Body of pancreas (tissue), 4 donors: Measurements from ENCODE around the gene WNT11. TPM values are rescaled to one million over a fixed set of nuclear protein-coding genes. Genes with fewer than 3 reads are reported as not detected.

Experiments used
- ATAC-seq: fragments of 150-250 bp; one replicate; pipeline ENCODE4 v1.9.1; 2016
- DNase-seq, 4 donors: peaks; one replicate each; pipeline ENCODE4 v3.0.0-alpha.2; 2019
- H3K27ac ChIP-seq, 4 donors: fragments of 200-600 bp; sonication (generic); 1 replicate in 3 of 4; 2 replicates in 1 of 4; pipeline versions ENCODE4 v1.5.1 to v1.6.1; 2016 to 2019; ENCODE audit warnings: mild to moderate bottlenecking in 1 of 4, mixed read lengths in 1 of 4, moderate library complexity in 1 of 4
- H3K27me3 ChIP-seq, 2 donors: fragments of 200-600 bp; sonication (generic); one replicate each; pipeline ENCODE4 v1.6.0; 2016; ENCODE audit warnings: mild to moderate bottlenecking in 1 of 2
- H3K36me3 ChIP-seq, 2 donors: fragments of 200-600 bp; sonication (generic); replicated peaks in 1 of 2; 2 replicates each; pipeline ENCODE4 v1.5.1; 2016; ENCODE audit warnings: low read depth in 2 of 2; ENCODE audit not compliant: insufficient read depth in 1 of 2
- H3K4me1 ChIP-seq: fragments of 200-600 bp; sonication (generic); one replicate; pipeline ENCODE4 v1.6.0; 2016
- H3K4me3 ChIP-seq, 2 donors: fragments of 200-600 bp; sonication (generic); 1 replicate in 1 of 2; 2 replicates in 1 of 2; pipeline ENCODE4 v1.5.1; 2016 to 2019
- H3K9me3 ChIP-seq, 3 donors: fragments of 200-600 bp; sonication (generic); 1 replicate in 2 of 3; 2 replicates in 1 of 3; pipeline ENCODE4 v1.5.1; 2016
- CTCF ChIP-seq, 7 experiments: fragments of 450-650 bp in 4 of 7; fragments of 200-600 bp in 3 of 7; sonication (generic) in 3 of 7; IDR thresholded peaks; one replicate each; pipeline ENCODE4 v1.5.1; 2016 to 2019; ENCODE audit warnings: antibody characterized with exemption in 7 of 7
- POLR2A ChIP-seq, 3 donors: fragments of 450-650 bp; IDR thresholded peaks; one replicate each; pipeline ENCODE4 v1.6.1; 2016; ENCODE audit warnings: antibody characterized with exemption in 3 of 3, mild to moderate bottlenecking in 2 of 3
- WGBS, 2 donors: methylation state at CpG; one replicate each; pipeline ENCODE4 v1.1.5; 2017; 5-methylcytosine and 5-hydroxymethylcytosine counted together
- intact Hi-C: fragments of 100-400 bp; cut with DNase I; formaldehyde crosslinking; loops from one replicate; pipeline ENCODE4 v1.15.1; 2023
- total RNA-seq, 2 donors: library from RNA; depleted of rRNA; stranded (reverse); fragments of >200 nt; gene quantifications; one replicate each; pipeline ENCODE4 v1.1.0, GENCODE V29; 2016

WNT11 gene
- total RNA-seq, 2 donors from 2014 or later, result 4.2 to 23.4 TPM

GRCh38 chr11:76174330-76174729 lies 32.0 kb downstream of the WNT11 start:
- WGBS, 2 donors, result 88 to 89% methylated on average over 5 of the region's 5 CpGs

GRCh38 chr11:76173663-76174062 lies 32.6 kb downstream of the WNT11 start:
- intact Hi-C loops, result no loop called here
- no peak overlapping the region for H3K4me3 ChIP-seq
- H3K9me3 ChIP-seq, result no peaks in the 10 kb centered on the region
- no peaks in the 10 kb centered on the region for H3K36me3 ChIP-seq
- H3K27ac ChIP-seq, result no peak overlapping the region
- no peak for DNase-seq
- WGBS, 2 donors, result 79 to 86% methylated on average over 8 of the region's 8 CpGs
- no peaks in the 10 kb centered on the region for H3K27me3 ChIP-seq
- H3K4me1 ChIP-seq, result no peaks in the 10 kb centered on the region
- no peak for ATAC-seq
- TF ChIP-seq POLR2A (IDR thresholded peaks at IDR 0.05) (no peak), CTCF (IDR thresholded peaks at IDR 0.05) (no peak)

More at GRCh38 chr11:76174330-76174729, 32.0 kb downstream of the WNT11 start:
- Histone ChIP-seq H3K9me3 (no peaks in the 10 kb centered on the region), H3K4me1 (no peaks in the 10 kb centered on the region), H3K36me3 (no peaks in the 10 kb centered on the region), H3K4me3 (no peak overlapping the region), H3K27ac (no peak overlapping the region), H3K27me3 (no peaks in the 10 kb centered on the region)
- TF ChIP-seq POLR2A (IDR thresholded peaks at IDR 0.05) (no peak), CTCF (IDR thresholded peaks at IDR 0.05) (no peak)
- ATAC-seq (no peak), DNase-seq (no peak)
- intact Hi-C loops, result no loop called here

GRCh38 chr11:76172583-76172982 lies 33.7 kb downstream of the WNT11 start:
- Histone ChIP-seq H3K27ac (no peak overlapping the region), H3K4me1 (no peaks in the 10 kb centered on the region), H3K4me3 (no peak overlapping the region), H3K27me3 (no peaks in the 10 kb centered on the region), H3K36me3 (no peaks in the 10 kb centered on the region), H3K9me3 (no peaks in the 10 kb centered on the region)
- TF ChIP-seq POLR2A (IDR thresholded peaks at IDR 0.05) (no peak), CTCF (IDR thresholded peaks at IDR 0.05) (no peak)
- intact Hi-C loops, result no loop called here
- no peak for ATAC-seq
- DNase-seq, result no peak
- 15 to 47% methylated on average over 3 to 13 of the region's 13 CpGs for WGBS, 2 donors

GRCh38 chr11:76170468-76170867 lies 35.8 kb downstream of the WNT11 start:
- intact Hi-C loops, result no loop called here
- ATAC-seq (peak; percentile 30), DNase-seq (no peak)
- no peaks in the 10 kb centered on the region for H3K9me3 ChIP-seq
- no peak for TF ChIP-seq CTCF (IDR thresholded peaks at IDR 0.05)
- no peak for TF ChIP-seq POLR2A (IDR thresholded peaks at IDR 0.05)
- H3K36me3 ChIP-seq, result no peaks in the 10 kb centered on the region
- 58 to 73% methylated on average over 3 to 4 of the region's 4 CpGs for WGBS, 2 donors
- no peak overlapping the region for H3K4me3 ChIP-seq
- H3K4me1 ChIP-seq, result no peaks in the 10 kb centered on the region
- no peaks in the 10 kb centered on the region for H3K27me3 ChIP-seq
- no peak overlapping the region for H3K27ac ChIP-seq

- intact Hi-C loops, result no loop called here
- ATAC-seq (no peak), DNase-seq (no peak)
- H3K27me3 ChIP-seq, result no peaks in the 10 kb centered on the region
- no peaks in the 10 kb centered on the region for H3K4me1 ChIP-seq
- TF ChIP-seq POLR2A (IDR thresholded peaks at IDR 0.05) (no peak), CTCF (IDR thresholded peaks at IDR 0.05) (no peak)
- no peak overlapping the region for H3K4me3 ChIP-seq
- no peak overlapping the region for H3K27ac ChIP-seq
- no peaks in the 10 kb centered on the region for H3K9me3 ChIP-seq
- WGBS, 2 donors, result 82 to 92% methylated on average over 8 to 15 of the region's 15 CpGs
- no peaks in the 10 kb centered on the region for H3K36me3 ChIP-seq
Observed at GRCh38 chr11:76169473-76169896, 36.8 kb downstream of the WNT11 start.
